NCI-H748 treated with DMSO at 0.1 percent for 48 hours (cell line): ENCODE data around the gene PDE6D.

Source experiments
- DNase-seq: peaks from one replicate; lab custom pipeline; 2025; lab: John Stamatoyannopoulos, UW

Gene PDE6D

GRCh38 chr2:231780909-231781797 lies at the start of gene PDE6D:
TSS of gene PDE6D (minus strand) at chr2:231781282. CDS start at chr2:231781114, 168 bp downstream.
- DNase-seq: peak; percentile 97

GRCh38 chr2:231821908-231822307 lies 40.8 kb upstream of the PDE6D start:
- no peak for DNase-seq

GRCh38 chr2:231820786-231821303 lies 39.8 kb upstream of the PDE6D start:
- DNase-seq: no peak

GRCh38 chr2:231819447-231820042 lies 38.5 kb upstream of the PDE6D start:
- no peak for DNase-seq

- no peak for DNase-seq
These were observed 35.4 kb upstream of the PDE6D start for GRCh38 chr2:231816327-231817026.

GRCh38 chr2:231810905-231811304 lies 29.8 kb upstream of the PDE6D start:
- DNase-seq: no peak

GRCh38 chr2:231807020-231807419 lies 25.9 kb upstream of the PDE6D start:
- DNase-seq: no peak

- no peak for DNase-seq
These were observed 22.5 kb upstream of the PDE6D start for GRCh38 chr2:231803501-231804138.

- DNase-seq: no peak
These were observed 19.5 kb upstream of the PDE6D start for GRCh38 chr2:231800493-231801091.

GRCh38 chr2:231795525-231796327 lies 14.6 kb upstream of the PDE6D start:
- DNase-seq: no peak

- DNase-seq: no peak
These were observed 13.3 kb upstream of the PDE6D start for GRCh38 chr2:231794383-231794782.

- DNase-seq: no peak
These were observed 10.0 kb upstream of the PDE6D start for GRCh38 chr2:231791107-231791506.

GRCh38 chr2:231786917-231787292 lies 5.8 kb upstream of the PDE6D start:
- DNase-seq: no peak

GRCh38 chr2:231786177-231786916 lies 5.3 kb upstream of the PDE6D start, which contains the start of gene COPS7B:
TSS of gene COPS7B (plus strand) at chr2:231786445. CDS start at chr2:231788571, 2,126 bp downstream.
- DNase-seq: peak; percentile 42

GRCh38 chr2:231785822-231786176 lies 4.7 kb upstream of the PDE6D start:
- DNase-seq: no peak

- no peak for DNase-seq
These were observed 4.3 kb upstream of the PDE6D start for GRCh38 chr2:231785413-231785812.

- DNase-seq: peak; percentile 41
These were observed 980 bp upstream of the PDE6D start for GRCh38 chr2:231781798-231782726.

- no peak for DNase-seq
These were observed 766 bp downstream of the PDE6D start for GRCh38 chr2:231780123-231780908.
